PC-3 (cell line): ENCODE data around the gene CLEC2L. TPM values are rescaled to one million over a fixed set of nuclear protein-coding genes. Genes with fewer than 3 reads are reported as not detected.

Source experiments
- ATAC-seq: fragments of 200-7000 bp; cut with Tn5 transposase; 2 replicates; pipeline ENCODE4 v1.9.1; 2020; ENCODE audit warnings: mild to moderate bottlenecking, moderate library complexity
- BruUV-seq: library from RNA; stranded (reverse); fragments of 400-500 nt; replicated peaks from 2 replicates; lab custom pipeline; 2021; lab: Mats Ljungman, UMichigan
- CTCF ChIA-PET: fragments of 300-600 bp; sonication (Branson Sonifier 250); formaldehyde crosslinking; loops from one replicate; lab custom pipeline; 2022; ENCODE audit warnings: antibody characterized with exemption; lab: Charles Lee
- POLR2A ChIA-PET: fragments of 300-600 bp; sonication (Branson Sonifier 250); formaldehyde crosslinking; loops from one replicate; lab custom pipeline; 2022; ENCODE audit warnings: antibody characterized with exemption; ENCODE audit not compliant: unreplicated experiment; lab: Charles Lee
- DNase-seq: peaks from one replicate; pipeline ENCODE4 v3.0.0-alpha.2; 2015
- H2AFZ ChIP-seq: fragments of 300-600 bp; sonication (generic); 2 replicates; pipeline ENCODE4 v1.6.0; 2016; ENCODE audit warnings: antibody characterized with exemption, low read length
- H3F3A ChIP-seq: fragments of 300-600 bp; sonication (generic); one replicate; pipeline ENCODE4 v1.6.0; 2017; ENCODE audit warnings: antibody characterized with exemption, low read length, control low read depth, mild to moderate bottlenecking; ENCODE audit not compliant: unreplicated experiment
- H3K27ac ChIP-seq: fragments of 300-600 bp; sonication (generic); 2 replicates; pipeline ENCODE4 v1.5.1; 2016; ENCODE audit warnings: mild to moderate bottlenecking, low read length
- H3K27me3 ChIP-seq: fragments of 300-600 bp; sonication (generic); 2 replicates; pipeline ENCODE4 v1.6.1; 2016; ENCODE audit warnings: low read length, mixed read lengths
- H3K36me3 ChIP-seq: fragments of 300-600 bp; sonication (generic); 2 replicates; pipeline ENCODE4 v1.6.1; 2016; ENCODE audit warnings: low read depth, mixed run types, low read length, mixed read lengths
- H3K4me1 ChIP-seq: fragments of 300-600 bp; sonication (generic); 2 replicates; pipeline ENCODE4 v1.5.1; 2016; ENCODE audit warnings: low read length; ENCODE audit not compliant: insufficient read depth
- H3K4me2 ChIP-seq: fragments of 300-600 bp; sonication (generic); 2 replicates; pipeline ENCODE4 v1.6.0; 2016; ENCODE audit warnings: low read length
- H3K4me3 ChIP-seq: fragments of 300-600 bp; sonication (generic); 2 replicates; pipeline ENCODE4 v1.5.1; 2016; ENCODE audit warnings: mild to moderate bottlenecking, low read length, mixed read lengths
- H3K79me2 ChIP-seq: fragments of 300-600 bp; sonication (generic); 2 replicates; pipeline ENCODE4 v1.6.1; 2017; ENCODE audit warnings: low read length, mixed read lengths
- H3K9ac ChIP-seq: fragments of 300-600 bp; sonication (generic); 2 replicates; pipeline ENCODE4 v1.6.0; 2016; ENCODE audit warnings: mild to moderate bottlenecking, low read length
- H3K9me2 ChIP-seq: fragments of 300-600 bp; sonication (generic); replicated peaks from 2 replicates; pipeline ENCODE4 v1.6.1; 2016; ENCODE audit warnings: mixed run types, low read length, mixed read lengths
- H3K9me3 ChIP-seq: fragments of 300-600 bp; sonication (generic); 2 replicates; pipeline ENCODE4 v1.6.1; 2016; ENCODE audit warnings: low read length, mixed read lengths
- H4K20me1 ChIP-seq: fragments of 300-600 bp; sonication (generic); 2 replicates; pipeline ENCODE4 v1.6.1; 2016; ENCODE audit warnings: low read length, mixed read lengths
- EZH2 ChIP-seq: fragments of 300-600 bp; sonication (generic); IDR thresholded peaks from one replicate; pipeline ENCODE4 v1.6.1; 2017; ENCODE audit warnings: antibody characterized with exemption, mild to moderate bottlenecking, low read length; ENCODE audit not compliant: unreplicated experiment
- EZH2phosphoT487 ChIP-seq: fragments of 300-600 bp; sonication (generic); IDR thresholded peaks from 2 replicates; pipeline ENCODE4 v1.6.1; 2018; ENCODE audit warnings: mild to moderate bottlenecking, antibody characterized with exemption, low read length, borderline replicate concordance
- intact Hi-C: fragments of 100-400 bp; cut with micrococcal nuclease; formaldehyde crosslinking; loops from 2 replicates; pipeline ENCODE4 v1.9.0; 2023
- total RNA-seq: library from RNA; depleted of rRNA; stranded (reverse); fragments of >200 nt; gene quantifications from 2 replicates; pipeline ENCODE4 v1.2.3, GENCODE V29; 2014
- TF ChIP-seq, protein P1 (sequence below): fragments of 300-600 bp; sonication (generic); conservative IDR thresholded peaks from 2 replicates; pipeline ENCODE4 v1.5.1; 2017; ENCODE audit warnings: antibody characterized with exemption, low read depth, mild to moderate bottlenecking, low read length

Gene CLEC2L
- total RNA-seq, 1 experiment from 2014 or later, result not detected

DNA sequence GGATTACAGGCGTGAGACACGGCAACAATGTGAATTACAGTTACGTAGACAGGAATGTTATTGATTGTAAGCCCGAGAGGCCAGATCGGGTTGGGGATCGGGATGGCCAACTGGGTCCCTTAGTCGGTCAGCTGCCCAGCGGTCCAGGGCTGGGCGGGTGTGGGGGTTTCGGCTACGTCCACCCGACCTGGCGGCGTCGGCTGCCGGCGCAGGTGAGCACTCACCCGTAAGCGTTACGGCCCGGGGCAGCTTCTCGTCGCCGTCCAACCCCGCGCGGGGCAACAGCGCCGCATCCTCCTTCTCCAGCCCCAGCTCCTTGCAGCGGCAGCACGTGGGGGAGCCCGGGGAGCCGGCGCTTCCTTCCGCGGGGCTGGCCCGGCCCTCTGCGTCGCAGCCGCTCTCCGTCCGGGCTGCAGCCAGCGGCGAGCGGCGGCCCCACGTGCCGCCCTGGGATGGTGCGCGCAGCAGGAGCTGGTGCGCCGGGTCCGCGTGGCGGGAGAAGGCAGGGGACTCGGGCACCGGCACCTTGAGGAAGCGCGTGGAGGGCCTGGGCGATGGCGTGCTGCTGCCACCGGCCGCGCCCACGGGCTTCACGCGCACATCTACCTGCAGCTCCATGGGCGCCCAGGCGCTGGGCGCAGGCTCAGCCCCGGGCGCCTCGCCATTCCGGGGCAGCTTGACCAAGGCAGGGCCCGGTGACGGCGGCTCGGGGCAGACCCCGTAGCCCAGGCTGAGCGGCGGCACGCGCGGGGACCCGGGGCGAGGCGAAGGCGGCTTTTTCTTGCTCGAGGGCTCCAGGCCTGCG lies 40.6 kb upstream of the CLEC2L start:
- DNase-seq, result no peak
- Histone ChIP-seq H3K4me2 (peak overlapping the region; percentile 92), H2AFZ (peak overlapping the region; percentile 79), H3K36me3 (no peaks in the 10 kb centered on the region), H4K20me1 (no peaks in the 10 kb centered on the region), H3K4me1 (no peaks in the 10 kb centered on the region), H3K27me3 (no peaks in the 10 kb centered on the region), H3K9ac (peak overlapping the region; percentile 25; the same call in 1 of the 2 replicates), H3K9me2 (no peaks in the 10 kb centered on the region), H3K9me3 (no peaks in the 10 kb centered on the region), H3K27ac (no peak overlapping the region), H3K4me3 (peak overlapping the region; percentile 70), H3F3A (no peaks in the 10 kb centered on the region), H3K79me2 (no peaks in the 10 kb centered on the region)
- TF ChIP-seq EZH2phosphoT487 (no peak), EZH2 (no peak)
- TF ChIP-seq, protein P1, sequence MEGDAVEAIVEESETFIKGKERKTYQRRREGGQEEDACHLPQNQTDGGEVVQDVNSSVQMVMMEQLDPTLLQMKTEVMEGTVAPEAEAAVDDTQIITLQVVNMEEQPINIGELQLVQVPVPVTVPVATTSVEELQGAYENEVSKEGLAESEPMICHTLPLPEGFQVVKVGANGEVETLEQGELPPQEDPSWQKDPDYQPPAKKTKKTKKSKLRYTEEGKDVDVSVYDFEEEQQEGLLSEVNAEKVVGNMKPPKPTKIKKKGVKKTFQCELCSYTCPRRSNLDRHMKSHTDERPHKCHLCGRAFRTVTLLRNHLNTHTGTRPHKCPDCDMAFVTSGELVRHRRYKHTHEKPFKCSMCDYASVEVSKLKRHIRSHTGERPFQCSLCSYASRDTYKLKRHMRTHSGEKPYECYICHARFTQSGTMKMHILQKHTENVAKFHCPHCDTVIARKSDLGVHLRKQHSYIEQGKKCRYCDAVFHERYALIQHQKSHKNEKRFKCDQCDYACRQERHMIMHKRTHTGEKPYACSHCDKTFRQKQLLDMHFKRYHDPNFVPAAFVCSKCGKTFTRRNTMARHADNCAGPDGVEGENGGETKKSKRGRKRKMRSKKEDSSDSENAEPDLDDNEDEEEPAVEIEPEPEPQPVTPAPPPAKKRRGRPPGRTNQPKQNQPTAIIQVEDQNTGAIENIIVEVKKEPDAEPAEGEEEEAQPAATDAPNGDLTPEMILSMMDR, result no peak
- intact Hi-C loops, result no loop called here
- ChIA-PET POLR2A (no interaction called here), CTCF (no interaction called here)
- BruUV-seq, result no TSS peak
- ATAC-seq, result peak; percentile 28

DNA sequence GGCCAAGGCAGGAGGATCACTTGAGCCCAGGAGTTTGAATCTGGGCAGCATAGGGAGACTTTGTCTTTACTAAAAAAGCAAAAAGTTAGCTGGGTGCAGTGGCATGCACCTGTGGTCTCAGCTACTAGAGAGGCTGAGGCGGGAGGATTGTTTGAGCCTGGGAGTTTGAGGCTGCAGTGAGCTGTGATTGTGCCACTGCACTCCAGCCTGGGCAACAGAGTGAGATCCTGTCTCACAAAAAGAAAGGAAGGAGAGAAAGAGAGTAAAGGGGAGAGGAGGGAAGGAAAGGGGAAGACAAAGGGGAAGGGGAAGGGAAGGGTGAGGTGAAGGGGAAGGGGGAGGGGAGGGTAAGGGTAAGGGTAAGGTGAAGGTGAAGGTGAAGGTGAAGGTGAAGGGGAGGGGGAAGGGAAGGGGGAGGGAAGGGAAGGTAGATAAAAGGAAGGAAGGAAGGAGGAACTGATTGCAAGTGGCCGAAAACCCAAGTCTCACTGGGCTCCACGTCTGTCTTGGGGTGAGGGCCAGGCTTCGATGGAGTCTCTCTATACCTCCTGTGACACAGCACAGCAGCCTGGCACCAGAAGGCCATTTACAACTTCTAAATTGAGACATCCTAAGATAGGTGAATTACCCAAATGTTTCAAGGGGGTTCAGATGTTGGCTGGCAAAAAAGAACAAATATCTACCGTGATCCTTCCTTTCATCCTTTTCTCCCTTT lies 36.0 kb upstream of the CLEC2L start:
- no peak for ATAC-seq
- TF ChIP-seq EZH2phosphoT487 (no peak), EZH2 (no peak)
- TF ChIP-seq, protein P1, result no peak

DNA sequence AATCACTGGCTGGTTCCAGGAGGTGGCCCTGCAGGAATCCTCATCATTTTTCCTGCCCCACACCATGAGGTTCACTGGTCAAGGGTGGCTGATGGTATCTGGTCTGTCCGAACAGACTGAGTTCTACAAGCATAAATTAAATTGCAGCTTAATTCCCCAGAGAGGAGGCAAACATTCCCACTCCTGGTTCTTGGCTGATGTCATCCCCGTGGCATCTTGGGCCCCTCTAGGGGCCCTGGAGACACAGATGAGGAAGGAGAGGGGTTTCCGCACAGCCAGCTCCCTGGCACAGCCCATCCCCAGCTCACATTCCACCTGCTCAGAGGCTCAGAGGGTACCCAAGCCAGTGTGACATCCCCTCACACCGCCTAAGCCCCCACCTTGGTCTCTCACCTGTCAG lies 34.7 kb upstream of the CLEC2L start:
- Histone ChIP-seq H3F3A (no peaks in the 10 kb centered on the region), H3K9me3 (no peaks in the 10 kb centered on the region), H2AFZ (no peak overlapping the region), H3K4me3 (no peak overlapping the region), H3K9me2 (no peaks in the 10 kb centered on the region), H3K79me2 (no peaks in the 10 kb centered on the region), H3K36me3 (no peaks in the 10 kb centered on the region), H3K4me1 (no peaks in the 10 kb centered on the region), H3K27ac (no peak overlapping the region), H4K20me1 (no peaks in the 10 kb centered on the region), H3K9ac (no peak overlapping the region), H3K4me2 (no peak overlapping the region), H3K27me3 (no peaks in the 10 kb centered on the region)
- ATAC-seq, result no peak
- POLR2A ChIA-PET, result no interaction called here
- intact Hi-C loops, result no loop called here
- no TSS peak for BruUV-seq
- DNase-seq, result no peak
- CTCF ChIA-PET, result no interaction called here
- TF ChIP-seq EZH2 (no peak), EZH2phosphoT487 (no peak)
- TF ChIP-seq, protein P1, result no peak

More for the DNA sequence above, 36.0 kb upstream of the CLEC2L start:
- no peaks in the 10 kb centered on the region for H3K27me3 ChIP-seq
- H3K27ac ChIP-seq, result no peak overlapping the region
- no peak overlapping the region for H2AFZ ChIP-seq
- no peak overlapping the region for H3K4me2 ChIP-seq
- no peaks in the 10 kb centered on the region for H3K9me3 ChIP-seq
- H3K9me2 ChIP-seq, result no peaks in the 10 kb centered on the region
- H3K9ac ChIP-seq, result no peak overlapping the region
- no peaks in the 10 kb centered on the region for H3F3A ChIP-seq
- DNase-seq, result no peak
- CTCF ChIA-PET, result no interaction called here
- H3K79me2 ChIP-seq, result no peaks in the 10 kb centered on the region
- intact Hi-C loops, result no loop called here
- H3K4me1 ChIP-seq, result no peaks in the 10 kb centered on the region
- BruUV-seq, result no TSS peak
- no peaks in the 10 kb centered on the region for H4K20me1 ChIP-seq
- no peaks in the 10 kb centered on the region for H3K36me3 ChIP-seq
- POLR2A ChIA-PET, result no interaction called here
- H3K4me3 ChIP-seq, result no peak overlapping the region
